H1 (cell line): ENCODE results near the gene ZSCAN10. TPM values are rescaled to one million over a fixed set of nuclear protein-coding genes. Genes with fewer than 3 reads are reported as not detected.

ENCODE experiments used
- BCL11A ChIP-seq, 2 experiments: IDR thresholded peaks; one replicate each; pipeline ENCODE4 v1.6.1; 2011; ENCODE audit warnings: low read depth in 2 of 2, low read length in 2 of 2, mild to moderate bottlenecking in 2 of 2
- JUND ChIP-seq: IDR thresholded peaks from 2 replicates; pipeline ENCODE4 v1.6.1; 2011; ENCODE audit warnings: mild to moderate bottlenecking, improper control_type of control experiment, low read length
- RXRA ChIP-seq: IDR thresholded peaks from 2 replicates; pipeline ENCODE4 v1.6.1; 2011; ENCODE audit warnings: low read depth, mild to moderate bottlenecking, low read length, moderate library complexity; ENCODE audit not compliant: insufficient read depth
- polyA plus RNA-seq, 7 experiments: library from polyadenylated mRNA; depleted of rRNA in 3 of 7; stranded (reverse) in 5 of 7; unstranded in 2 of 7; fragments of >200 nt in 5 of 7; fragments of 200-250 nt in 2 of 7; gene quantifications; 1 replicate in 5 of 7; 2 replicates in 1 of 7; 4 replicates in 1 of 7; pipeline versions ENCODE4 v1.2.1 to v1.2.3, GENCODE V29; 2011 to 2013; ENCODE audit warnings: missing spikeins in 2 of 7, mixed read lengths in 2 of 7
- total RNA-seq: library from RNA; stranded (reverse); fragmentation: NEBNext Ultra II Directional; extraction: Animal tissue kit (Norgen Biotek cat#: 25700); gene quantifications from 2 replicates; pipeline ENCODE4 v1.2.1, GENCODE V29; 2021

The ZSCAN10 gene
- total and polyA plus RNA-seq, 2 of the 8 experiments (the other 6 are each of a cell fraction or from before 2014, with no cell fraction given): 209 to 314 TPM

DNA sequence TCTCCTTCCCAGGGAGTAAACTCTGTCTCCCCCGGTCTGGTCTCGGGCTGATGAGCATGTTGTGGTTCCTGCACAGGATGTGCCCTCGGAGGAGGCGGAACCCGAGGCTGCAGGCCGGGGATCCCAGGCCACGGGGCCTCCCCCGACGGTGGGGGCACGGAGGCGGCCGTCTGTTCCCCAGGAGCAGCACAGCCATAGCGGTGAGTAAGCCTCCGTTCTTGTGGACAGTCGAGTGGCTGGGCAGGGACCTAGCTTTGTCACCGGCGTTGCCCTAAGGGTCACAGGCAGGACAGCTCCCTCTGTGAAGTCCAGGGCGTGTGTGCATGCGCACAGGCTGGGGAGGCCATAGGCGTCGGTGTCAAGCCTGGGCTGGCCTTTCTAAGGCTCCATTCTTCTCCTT is 39.2 kb upstream of the ZSCAN10 start (continued):
- TF ChIP-seq RXRA (no peak), BCL11A (IDR thresholded peaks at IDR 0.05; ENCODE audit: low read depth in 2 of 2, low read length in 2 of 2) (no peak), JUND (no peak)
